ENCODE data around the gene NTMT2.
"Not testable (repeated sequence)": the region's sequence is repeated elsewhere in the genome, so short reads cannot be mapped to it uniquely, and the experiment has no call there.

The NTMT2 gene

DNA sequence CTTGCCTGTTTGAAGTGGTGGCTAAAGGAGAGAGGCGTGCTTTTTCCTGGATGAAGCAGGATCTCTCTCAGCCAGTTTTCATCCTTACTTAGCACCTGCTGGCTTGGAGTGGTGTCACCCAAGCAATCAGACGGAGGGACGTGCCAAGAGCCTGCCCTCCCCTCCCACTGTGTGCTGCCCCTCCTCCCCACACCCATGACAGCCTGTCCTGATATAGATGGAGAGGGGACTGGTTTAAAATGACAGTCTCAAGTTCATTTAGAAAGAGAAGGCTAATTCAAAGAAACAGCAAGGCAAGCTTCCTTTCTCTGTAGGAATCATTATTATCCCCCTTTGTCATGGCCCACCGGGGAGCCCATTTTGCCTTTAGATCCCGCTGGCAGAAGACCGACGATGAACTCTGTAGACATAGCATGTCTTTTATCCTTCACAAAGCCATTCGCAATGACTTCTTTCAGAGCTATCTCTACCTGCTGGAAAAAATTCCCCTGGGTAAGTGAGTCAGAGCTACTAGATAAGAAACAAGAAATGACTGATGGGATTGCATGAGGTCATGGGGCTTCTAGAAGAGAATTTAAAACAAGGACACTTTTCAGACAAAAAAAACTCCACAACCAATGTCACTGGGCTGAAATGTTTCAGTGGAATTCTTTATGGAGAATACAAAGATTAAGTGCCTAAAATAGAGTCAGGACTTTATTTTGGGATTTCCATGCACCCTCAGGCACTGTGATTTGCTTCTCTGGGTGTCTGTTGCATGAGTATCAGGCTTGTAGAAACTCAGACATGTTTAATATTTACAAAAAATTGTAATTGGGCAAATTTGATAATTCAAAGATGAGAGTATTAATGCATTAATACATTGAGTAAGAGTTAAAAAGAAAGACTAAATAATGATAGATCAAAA lies at the start of gene NTMT2:
Gene NTMT2, plus strand, starts transcription at position 190 of the 907 bp plus-strand sequence. Its CDS starts 149 bp downstream, at position 339.
- Mint-ChIP-seq H3K27ac (no peak within 1 kb of the TSS), H3K27me3 (peaks cover 4% of the 10 kb centered on the region), H3K36me3 (no peaks in the 10 kb centered on the region), H3K4me1 (peaks cover 10% of the 10 kb centered on the region), H3K4me3 (no peak within 1 kb of the TSS), H3K9me3 (no peaks in the 10 kb centered on the region)
- no peak for DNase-seq
- CTCF ChIA-PET = no interaction called here

DNA sequence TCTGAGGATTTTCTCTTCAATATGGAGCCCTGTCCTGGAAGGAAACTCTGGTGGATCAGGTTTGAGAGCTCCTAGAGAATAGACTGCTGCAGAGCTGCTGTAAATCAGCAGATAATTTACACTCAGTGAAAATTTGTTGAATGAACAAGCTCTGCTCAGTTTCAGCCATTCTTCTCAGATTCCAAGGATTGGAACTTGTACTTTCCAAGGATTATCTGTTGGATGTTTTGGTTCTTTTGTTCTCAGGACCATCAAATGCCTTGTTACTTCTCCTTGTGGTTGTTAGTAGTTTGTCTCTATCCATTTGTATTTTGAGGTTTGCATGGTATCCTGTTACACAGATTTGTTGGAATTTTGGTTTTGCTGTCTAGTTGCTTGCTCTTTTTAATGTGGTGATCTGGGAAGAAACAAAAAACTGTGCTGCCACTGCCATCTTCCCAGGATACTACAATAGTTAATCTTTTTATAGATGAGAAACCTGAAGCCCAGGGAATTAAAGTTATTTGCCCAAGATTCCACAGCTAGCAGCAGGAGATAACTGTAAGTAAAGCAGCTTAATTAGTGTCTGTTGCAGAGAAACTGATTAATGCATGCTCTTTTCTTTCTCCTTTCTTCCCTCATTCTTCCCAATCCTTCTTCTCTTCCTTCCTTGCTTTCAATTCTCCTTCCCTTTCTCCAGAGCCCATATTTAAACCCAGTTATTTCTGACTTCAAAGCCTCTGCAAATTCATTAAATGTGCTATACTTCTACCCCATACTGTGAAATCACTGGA lies 49.6 kb upstream of the NTMT2 start:
- CTCF ChIA-PET = no interaction called here
- no peak overlapping the region for H3K4me3 Mint-ChIP-seq
- no peaks in the 10 kb centered on the region for H3K4me1 Mint-ChIP-seq
- peaks cover 5% of the 10 kb centered on the region for H3K27me3 Mint-ChIP-seq
- no peak overlapping the region for H3K27ac Mint-ChIP-seq
- peaks cover 2% of the 10 kb centered on the region for H3K9me3 Mint-ChIP-seq
- no peaks in the 10 kb centered on the region for H3K36me3 Mint-ChIP-seq
- no peak for DNase-seq

DNA sequence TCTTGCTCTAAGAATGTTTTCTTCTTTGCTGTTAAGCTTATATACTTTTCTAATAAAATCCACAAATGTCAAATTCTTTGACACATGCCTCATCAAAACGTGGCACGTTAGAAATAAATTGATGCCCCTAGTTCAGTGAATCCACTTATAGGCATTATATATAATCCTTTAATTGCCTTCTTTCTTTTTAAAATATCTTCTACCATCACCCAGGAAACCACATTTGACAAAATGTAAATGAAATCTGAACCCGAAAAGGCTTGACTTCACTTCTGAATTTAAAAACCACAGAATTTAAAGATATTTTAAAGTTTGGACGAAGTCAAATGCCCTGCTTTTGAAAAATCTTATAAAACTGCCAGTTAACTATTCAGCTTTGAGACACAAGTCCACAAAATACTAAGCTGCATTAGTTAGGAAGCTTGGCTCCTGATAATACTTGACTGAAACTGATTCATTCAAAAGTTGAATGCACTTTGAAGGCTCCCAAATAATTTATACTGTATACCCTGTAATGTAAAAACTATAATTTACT lies 48.9 kb upstream of the NTMT2 start:
- Mint-ChIP-seq H3K9me3 (no peaks in the 10 kb centered on the region), H3K36me3 (no peaks in the 10 kb centered on the region), H3K27me3 (peaks cover 5% of the 10 kb centered on the region), H3K27ac (no peak overlapping the region), H3K4me1 (no peaks in the 10 kb centered on the region), H3K4me3 (no peak overlapping the region)
- DNase-seq = no peak
- CTCF ChIA-PET = no interaction called here

DNA sequence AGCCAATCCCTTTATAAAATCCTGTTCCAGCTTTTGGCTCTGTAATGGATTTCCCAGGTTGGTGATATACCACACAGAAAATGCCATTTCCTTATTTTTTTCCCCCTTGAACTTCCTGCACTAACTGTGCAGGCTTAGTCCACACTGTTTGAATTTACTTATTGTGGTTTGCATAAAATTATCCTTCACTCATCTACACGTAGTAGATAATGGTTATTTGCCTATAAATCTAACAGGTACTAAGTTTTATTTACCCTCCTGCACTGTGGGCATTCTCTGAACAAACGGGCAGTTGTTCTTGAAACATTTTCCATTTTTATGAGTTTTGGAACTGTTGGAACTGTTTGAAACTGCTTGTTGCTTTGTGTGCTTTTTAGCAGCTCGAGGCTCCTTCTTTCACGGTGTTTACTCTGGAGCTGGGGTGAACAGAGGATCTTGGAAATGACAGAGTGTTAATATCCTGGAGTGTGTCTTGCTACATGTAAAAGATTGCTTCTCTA lies 48.3 kb upstream of the NTMT2 start:
- no peak for DNase-seq
- Mint-ChIP-seq H3K27ac (no peak overlapping the region), H3K4me3 (no peak overlapping the region), H3K4me1 (no peaks in the 10 kb centered on the region), H3K36me3 (no peaks in the 10 kb centered on the region), H3K9me3 (no peaks in the 10 kb centered on the region), H3K27me3 (peaks cover 5% of the 10 kb centered on the region)
- CTCF ChIA-PET = no interaction called here

DNA sequence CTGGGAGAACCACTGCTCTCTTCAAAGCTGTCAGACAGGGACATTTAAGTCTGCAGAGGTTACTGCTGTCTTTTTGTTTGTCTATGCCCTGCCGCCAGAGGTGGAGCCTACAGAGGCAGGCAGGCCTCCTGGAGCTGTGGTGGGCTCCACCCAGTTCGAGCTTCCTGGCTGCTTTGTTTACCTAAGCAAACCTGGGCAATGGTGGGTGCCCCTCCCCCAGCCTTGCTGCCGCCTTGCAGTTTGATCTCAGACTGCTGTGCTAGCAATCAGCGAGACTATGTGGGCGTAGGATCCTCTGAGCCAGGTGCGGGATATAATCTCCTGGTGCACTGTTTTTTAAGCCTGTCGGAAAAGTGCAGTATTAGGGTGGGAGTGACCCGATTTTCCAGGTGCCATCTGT lies 32.6 kb upstream of the NTMT2 start:
- not testable (repeated sequence) for H3K4me3 Mint-ChIP-seq, DNase-seq, H3K27ac Mint-ChIP-seq, H3K36me3 Mint-ChIP-seq, H3K4me1 Mint-ChIP-seq, H3K9me3 Mint-ChIP-seq, H3K27me3 Mint-ChIP-seq
- CTCF ChIA-PET = interaction anchor here (0.9 kb wide), 1 partner anchor 10 kb away, joined by 3 read pairs; no protein-coding TSS in a partner anchor

DNA sequence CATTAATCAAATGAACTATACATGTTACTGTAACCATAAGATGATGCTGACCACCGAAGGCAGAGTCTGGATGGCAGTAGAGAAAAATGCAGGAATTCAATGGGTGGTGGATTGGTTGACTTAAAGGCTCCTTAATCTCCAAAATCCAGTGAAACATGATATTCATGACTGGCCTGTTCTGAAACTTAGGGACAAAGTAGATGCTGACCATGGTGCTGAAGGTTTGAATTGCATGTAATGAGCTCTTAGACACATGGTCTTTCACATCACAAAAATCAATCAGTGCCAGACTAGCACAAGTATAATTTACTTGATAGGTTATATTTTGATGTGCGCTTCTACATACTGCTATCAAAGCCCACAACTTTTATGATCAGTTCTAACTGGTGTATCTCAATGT lies 30.9 kb upstream of the NTMT2 start:
- Mint-ChIP-seq H3K9me3 (peaks cover 2% of the 10 kb centered on the region), H3K27ac (no peak overlapping the region), H3K4me3 (no peak overlapping the region), H3K36me3 (no peaks in the 10 kb centered on the region), H3K4me1 (no peaks in the 10 kb centered on the region), H3K27me3 (no peaks in the 10 kb centered on the region)
- CTCF ChIA-PET = no interaction called here
- no peak for DNase-seq

DNA sequence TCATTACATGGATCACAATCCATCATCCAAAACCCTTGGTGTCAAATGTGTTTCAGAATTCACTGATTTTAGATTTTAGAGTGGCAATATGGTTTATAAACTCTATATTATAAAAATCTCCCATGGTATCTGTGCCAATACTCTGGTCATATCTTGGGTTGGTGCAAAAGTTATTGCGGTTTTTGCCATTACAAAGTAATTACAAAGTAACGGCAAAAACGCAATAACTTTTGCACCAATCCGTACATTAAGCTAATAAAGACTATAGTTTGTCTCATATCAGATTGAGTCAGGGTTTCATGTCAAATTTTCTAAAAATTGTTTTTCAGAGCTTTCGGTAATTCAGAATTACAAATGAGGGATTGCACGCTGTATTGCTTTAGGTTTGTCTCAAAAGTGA lies 23.4 kb upstream of the NTMT2 start:
- H3K27ac Mint-ChIP-seq = no peak overlapping the region
- CTCF ChIA-PET = interaction anchor here (1.0 kb wide), 1 partner anchor 9 kb away, joined by 3 read pairs; no protein-coding TSS in a partner anchor
- DNase-seq = no peak
- no peaks in the 10 kb centered on the region for H3K36me3 Mint-ChIP-seq
- no peak overlapping the region for H3K4me3 Mint-ChIP-seq
- H3K9me3 Mint-ChIP-seq = peaks cover 2% of the 10 kb centered on the region
- peaks cover 12% of the 10 kb centered on the region for H3K27me3 Mint-ChIP-seq
- H3K4me1 Mint-ChIP-seq = no peaks in the 10 kb centered on the region

DNA sequence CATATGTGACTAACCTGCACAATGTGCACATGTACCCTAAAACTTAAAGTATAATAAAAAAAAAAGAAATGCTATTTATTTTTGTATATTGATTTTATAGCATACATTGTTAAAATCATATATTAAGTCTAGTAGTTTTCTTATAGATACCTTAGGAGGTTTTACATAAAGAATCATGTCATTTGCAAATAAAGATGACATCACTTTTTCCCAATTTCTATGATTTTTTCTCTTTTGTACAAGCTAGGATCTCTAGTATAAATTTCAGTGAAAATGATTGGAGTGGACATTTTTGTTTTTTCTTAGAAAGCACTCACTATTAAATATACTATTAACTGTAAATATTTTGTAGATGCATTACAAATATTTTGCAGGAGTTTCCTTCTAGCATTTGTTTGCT lies 20.5 kb upstream of the NTMT2 start:
- H3K4me1 Mint-ChIP-seq = no peaks in the 10 kb centered on the region
- peaks cover 2% of the 10 kb centered on the region for H3K9me3 Mint-ChIP-seq
- DNase-seq = no peak
- CTCF ChIA-PET = interaction anchor here (0.7 kb wide), 1 partner anchor 125 kb away, joined by 3 read pairs; no protein-coding TSS in a partner anchor
- H3K4me3 Mint-ChIP-seq = no peak overlapping the region
- H3K27me3 Mint-ChIP-seq = peaks cover 12% of the 10 kb centered on the region
- H3K27ac Mint-ChIP-seq = no peak overlapping the region
- no peaks in the 10 kb centered on the region for H3K36me3 Mint-ChIP-seq

DNA sequence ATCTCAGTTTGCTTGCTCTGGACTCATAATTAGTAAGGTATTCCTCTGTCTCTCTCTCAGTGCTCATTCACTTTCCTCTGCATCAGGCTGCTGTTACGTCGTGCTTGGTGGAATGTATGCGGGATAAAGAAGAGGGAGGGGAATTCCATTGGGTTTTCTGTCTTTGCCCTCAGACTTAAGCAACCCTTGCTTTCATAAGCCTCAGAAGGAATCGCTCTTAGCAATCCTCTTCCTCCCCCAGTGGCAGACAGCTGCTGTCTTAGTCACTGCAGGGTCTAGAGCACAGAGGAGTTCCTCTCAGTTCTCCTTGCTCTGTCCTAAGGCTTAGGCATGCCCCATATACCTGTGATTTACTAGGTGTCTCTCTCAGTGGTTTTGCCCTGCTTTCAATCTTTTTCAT lies 19.1 kb upstream of the NTMT2 start:
- H3K27me3 Mint-ChIP-seq = peaks cover 2% of the 10 kb centered on the region
- DNase-seq = no peak
- H3K4me3 Mint-ChIP-seq = no peak overlapping the region
- H3K36me3 Mint-ChIP-seq = no peaks in the 10 kb centered on the region
- H3K9me3 Mint-ChIP-seq = peaks cover 2% of the 10 kb centered on the region
- CTCF ChIA-PET = no interaction called here
- H3K4me1 Mint-ChIP-seq = no peaks in the 10 kb centered on the region
- no peak overlapping the region for H3K27ac Mint-ChIP-seq

DNA sequence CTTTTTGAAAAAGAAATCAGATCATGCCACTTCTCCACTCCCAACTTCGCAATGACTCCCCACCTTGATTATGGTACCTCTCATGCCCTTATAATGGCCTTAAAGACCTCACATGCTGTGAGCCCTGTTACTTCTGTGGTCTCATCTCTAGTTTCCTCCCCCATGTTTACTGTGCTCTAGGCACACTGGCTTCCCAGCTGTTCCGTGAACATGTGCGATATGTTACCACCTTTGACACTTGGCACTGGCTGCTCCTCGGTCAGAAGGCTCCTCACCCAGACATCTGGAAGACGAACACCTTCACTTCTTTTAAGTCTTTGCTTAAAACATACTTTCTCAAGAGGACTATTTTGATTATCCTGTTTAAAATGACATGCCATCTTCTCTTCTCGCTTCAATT lies 14.3 kb upstream of the NTMT2 start:
- no peaks in the 10 kb centered on the region for H3K27me3 Mint-ChIP-seq
- H3K9me3 Mint-ChIP-seq = no peaks in the 10 kb centered on the region
- H3K4me1 Mint-ChIP-seq = no peaks in the 10 kb centered on the region
- no peaks in the 10 kb centered on the region for H3K36me3 Mint-ChIP-seq
- H3K27ac Mint-ChIP-seq = no peak overlapping the region
- CTCF ChIA-PET = no interaction called here
- DNase-seq = no peak
- H3K4me3 Mint-ChIP-seq = no peak overlapping the region

DNA sequence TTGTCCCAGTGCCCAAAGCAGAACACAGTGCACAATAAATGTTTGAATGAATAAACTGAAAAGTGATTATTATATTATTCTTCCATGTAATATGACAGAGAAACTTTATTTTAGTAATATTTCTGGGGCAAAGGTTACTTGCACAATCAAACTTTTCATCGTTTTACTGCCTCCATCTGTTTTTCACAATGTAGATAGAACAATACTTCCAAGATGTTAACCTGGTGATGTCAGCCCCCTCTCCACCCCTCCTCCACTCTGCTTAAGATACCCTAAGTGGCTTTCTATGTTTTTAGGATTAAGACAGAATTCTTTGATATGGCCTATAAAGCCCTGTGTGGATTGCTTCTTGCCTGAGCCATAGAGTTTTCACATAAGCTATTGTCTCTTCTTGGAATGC lies 13.8 kb upstream of the NTMT2 start:
- Mint-ChIP-seq H3K4me1 (no peaks in the 10 kb centered on the region), H3K9me3 (no peaks in the 10 kb centered on the region), H3K36me3 (no peaks in the 10 kb centered on the region), H3K4me3 (no peak overlapping the region), H3K27me3 (no peaks in the 10 kb centered on the region), H3K27ac (no peak overlapping the region)
- DNase-seq = no peak
- CTCF ChIA-PET = no interaction called here

DNA sequence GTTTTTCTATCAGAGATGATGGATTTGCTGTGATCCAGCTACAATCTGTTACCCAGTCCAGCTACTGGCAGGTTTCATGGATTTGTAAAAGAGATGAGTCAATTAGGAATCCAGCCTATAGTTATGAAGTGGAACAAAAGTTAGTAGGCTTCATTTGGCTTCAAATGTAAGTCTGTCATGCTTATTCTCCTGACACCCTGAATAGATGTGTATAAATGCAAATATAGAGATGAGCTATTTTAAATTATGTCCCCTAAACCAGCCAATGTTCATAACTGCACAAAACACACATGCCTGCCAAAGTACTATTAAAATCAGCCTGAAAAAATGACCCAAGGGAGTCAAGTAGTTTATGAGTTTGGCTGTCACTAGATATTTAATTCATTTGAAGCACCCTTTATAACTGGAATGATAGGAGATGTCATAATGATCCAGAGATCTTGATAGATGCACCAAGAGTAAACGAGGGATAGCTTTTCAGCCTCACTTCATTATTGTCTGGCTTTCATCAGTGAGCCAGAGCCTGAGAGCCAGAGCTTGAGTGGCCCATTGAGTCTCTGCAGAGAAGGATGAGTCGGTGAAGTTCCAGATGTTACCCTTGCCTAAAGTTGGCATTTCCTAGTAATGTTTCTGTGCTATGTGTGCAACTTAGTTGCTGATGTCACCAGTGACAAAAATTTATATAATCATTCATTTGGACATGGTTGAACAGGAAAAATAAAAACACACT lies 11.8 kb upstream of the NTMT2 start:
- Mint-ChIP-seq H3K9me3 (no peaks in the 10 kb centered on the region), H3K27me3 (peaks cover 4% of the 10 kb centered on the region), H3K4me3 (no peak overlapping the region), H3K27ac (no peak overlapping the region), H3K36me3 (no peaks in the 10 kb centered on the region), H3K4me1 (no peaks in the 10 kb centered on the region)
- DNase-seq = no peak
- CTCF ChIA-PET = no interaction called here

DNA sequence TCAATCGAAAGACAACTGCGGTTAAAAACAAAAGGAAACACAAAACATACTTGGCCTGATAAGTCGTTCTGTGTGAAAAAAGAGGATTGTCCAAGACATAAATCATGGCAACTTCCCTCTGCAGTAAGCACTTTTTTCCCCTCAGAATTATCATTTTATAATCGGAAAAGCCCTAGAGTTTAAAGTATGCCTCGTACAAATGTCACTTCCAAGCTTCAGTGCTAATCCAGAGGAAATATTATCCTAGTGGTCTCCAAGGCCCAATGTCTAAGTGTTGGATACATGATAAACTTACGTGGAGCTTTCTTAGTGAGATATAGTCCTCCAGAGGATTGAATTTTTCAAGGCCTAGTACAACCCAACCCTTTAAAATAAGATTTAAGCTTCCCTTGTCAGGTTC lies 11.2 kb upstream of the NTMT2 start:
- Mint-ChIP-seq H3K4me3 (no peak overlapping the region), H3K27ac (no peak overlapping the region), H3K36me3 (no peaks in the 10 kb centered on the region), H3K27me3 (peaks cover 4% of the 10 kb centered on the region), H3K9me3 (no peaks in the 10 kb centered on the region), H3K4me1 (no peaks in the 10 kb centered on the region)
- DNase-seq = no peak
- CTCF ChIA-PET = no interaction called here

DNA sequence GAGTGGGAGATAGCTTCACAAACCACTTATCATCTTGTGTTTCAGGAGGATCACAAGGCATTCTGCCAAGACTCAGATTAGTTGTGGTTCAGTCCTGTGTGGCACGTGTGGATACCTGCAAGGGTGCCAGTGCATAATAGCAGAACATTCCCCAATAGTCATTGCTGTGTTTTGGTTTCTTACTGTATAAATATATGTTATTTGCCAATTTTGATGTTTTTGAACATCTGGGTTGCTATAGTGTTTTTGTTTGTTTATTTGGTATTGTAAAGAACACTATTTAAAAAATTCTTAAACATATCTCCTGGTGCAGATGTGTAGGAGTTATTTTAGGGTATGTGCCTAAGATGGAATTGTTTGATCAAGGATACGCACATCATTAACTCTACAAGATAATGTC lies 5.4 kb upstream of the NTMT2 start:
- H3K36me3 Mint-ChIP-seq = no peaks in the 10 kb centered on the region
- CTCF ChIA-PET = no interaction called here

More for the DNA sequence above, 5.4 kb upstream of the NTMT2 start:
- Mint-ChIP-seq H3K4me1 (no peaks in the 10 kb centered on the region), H3K4me3 (no peak overlapping the region), H3K9me3 (no peaks in the 10 kb centered on the region), H3K27me3 (peaks cover 4% of the 10 kb centered on the region), H3K27ac (no peak overlapping the region)
- no peak for DNase-seq

All from activated naive CD4-positive, alpha-beta T cell treated with anti-CD3 and anti-CD28 coated beads, Interleukin-2, amount 10 ng/mL, durations not matched to agents 7 days and 5 days (primary cell).